Brain microvascular endothelial cell (primary cell): ENCODE results near the gene RPL19.

Experiments used
- DNase-seq: peaks from one replicate; pipeline ENCODE4 v3.0.0-alpha.2; 2020
- H3K27ac ChIP-seq: fragments of 250-450 bp; sonication (Bioruptor Pico); 2 replicates; pipeline ENCODE4 v1.5.1; 2020; ENCODE audit warnings: mild to moderate bottlenecking, moderate library complexity
- H3K27me3 ChIP-seq: fragments of 250-450 bp; sonication (Bioruptor Pico); replicated peaks from 2 replicates; pipeline ENCODE4 v1.5.1; 2020; ENCODE audit warnings: mild to moderate bottlenecking
- H3K36me3 ChIP-seq: fragments of 250-450 bp; sonication (Bioruptor Pico); replicated peaks from 2 replicates; pipeline ENCODE4 v1.5.1; 2020; ENCODE audit warnings: mild to moderate bottlenecking
- H3K4me3 ChIP-seq: 2 replicates; pipeline ENCODE4 v1.5.1; 2011; ENCODE audit warnings: low read depth, mild to moderate bottlenecking, control low read depth, low read length, moderate library complexity
- in situ Hi-C: cut with HindIII; loops from 2 replicates; pipeline ENCODE4 v1.10.0; 2017; ENCODE audit warnings: low sequenced_read_pairs, low pct_ligation_motif_present
- TF ChIP-seq, protein P1 (sequence below): IDR thresholded peaks from 2 replicates; pipeline ENCODE4 v1.5.1; 2011; ENCODE audit warnings: low read depth, mild to moderate bottlenecking, moderate library complexity, low read length, control low read depth, inconsistent platforms; ENCODE audit errors: missing control alignments

Gene RPL19

DNA sequence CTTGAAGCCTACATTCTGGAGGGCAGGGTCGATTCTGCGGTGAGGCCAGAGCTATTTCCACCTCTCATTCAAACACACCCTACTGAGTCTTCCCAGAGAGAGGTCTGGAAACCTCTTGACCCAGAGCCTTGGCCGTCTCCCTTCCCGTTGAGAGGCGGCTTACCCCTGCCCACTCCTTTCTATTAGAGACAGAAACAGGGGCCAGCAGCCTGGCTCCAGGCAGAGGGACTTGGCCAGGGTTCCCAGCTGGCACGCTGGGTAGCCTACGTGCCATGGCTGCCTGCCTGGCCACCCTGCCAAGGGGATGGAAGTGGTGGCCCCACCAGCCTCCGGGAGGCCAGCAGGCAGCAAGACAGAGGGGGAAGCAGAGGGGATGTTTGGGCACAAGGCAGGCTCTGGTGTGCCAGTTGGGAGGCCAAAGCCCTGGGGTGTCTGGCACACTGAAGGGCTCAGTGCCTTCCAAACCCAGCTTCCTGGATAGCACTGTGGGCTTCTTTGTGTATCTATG, 19.6 kb downstream of the RPL19 start:
- H3K36me3 ChIP-seq = no peaks in the 10 kb centered on the region
- DNase-seq = no peak
- TF ChIP-seq, protein P1, sequence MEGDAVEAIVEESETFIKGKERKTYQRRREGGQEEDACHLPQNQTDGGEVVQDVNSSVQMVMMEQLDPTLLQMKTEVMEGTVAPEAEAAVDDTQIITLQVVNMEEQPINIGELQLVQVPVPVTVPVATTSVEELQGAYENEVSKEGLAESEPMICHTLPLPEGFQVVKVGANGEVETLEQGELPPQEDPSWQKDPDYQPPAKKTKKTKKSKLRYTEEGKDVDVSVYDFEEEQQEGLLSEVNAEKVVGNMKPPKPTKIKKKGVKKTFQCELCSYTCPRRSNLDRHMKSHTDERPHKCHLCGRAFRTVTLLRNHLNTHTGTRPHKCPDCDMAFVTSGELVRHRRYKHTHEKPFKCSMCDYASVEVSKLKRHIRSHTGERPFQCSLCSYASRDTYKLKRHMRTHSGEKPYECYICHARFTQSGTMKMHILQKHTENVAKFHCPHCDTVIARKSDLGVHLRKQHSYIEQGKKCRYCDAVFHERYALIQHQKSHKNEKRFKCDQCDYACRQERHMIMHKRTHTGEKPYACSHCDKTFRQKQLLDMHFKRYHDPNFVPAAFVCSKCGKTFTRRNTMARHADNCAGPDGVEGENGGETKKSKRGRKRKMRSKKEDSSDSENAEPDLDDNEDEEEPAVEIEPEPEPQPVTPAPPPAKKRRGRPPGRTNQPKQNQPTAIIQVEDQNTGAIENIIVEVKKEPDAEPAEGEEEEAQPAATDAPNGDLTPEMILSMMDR = no peak
- H3K4me3 ChIP-seq = no peak overlapping the region
- in situ Hi-C loops = no loop called here
- H3K27me3 ChIP-seq = peaks cover 15% of the 10 kb centered on the region
- H3K27ac ChIP-seq = no peak overlapping the region

DNA sequence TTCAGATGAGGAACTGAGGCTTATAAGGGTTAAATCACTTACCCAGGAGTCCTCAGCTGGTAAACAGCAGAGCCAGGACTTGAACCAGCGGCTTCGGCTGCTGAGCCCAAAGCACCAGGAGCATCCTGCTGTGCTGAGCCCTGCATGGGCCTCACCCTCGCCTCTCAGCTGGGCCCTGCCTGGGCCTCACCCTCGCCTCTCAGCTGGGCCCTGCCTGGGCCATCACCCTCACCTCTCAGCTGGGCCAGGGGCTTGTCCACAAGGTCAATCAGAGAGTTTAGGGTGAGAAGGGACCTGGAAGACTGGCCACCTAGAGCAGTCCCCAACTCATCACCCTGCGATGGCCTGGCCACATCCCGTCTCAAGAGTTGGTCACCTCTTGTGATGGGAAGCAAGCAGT, 21.5 kb downstream of the RPL19 start:
- no peak overlapping the region for H3K27ac ChIP-seq
- in situ Hi-C loops = no loop called here
- no peak for DNase-seq
- no peak overlapping the region for H3K4me3 ChIP-seq
- H3K27me3 ChIP-seq = peaks cover 25% of the 10 kb centered on the region
- no peaks in the 10 kb centered on the region for H3K36me3 ChIP-seq
- TF ChIP-seq, protein P1 = no peak

DNA sequence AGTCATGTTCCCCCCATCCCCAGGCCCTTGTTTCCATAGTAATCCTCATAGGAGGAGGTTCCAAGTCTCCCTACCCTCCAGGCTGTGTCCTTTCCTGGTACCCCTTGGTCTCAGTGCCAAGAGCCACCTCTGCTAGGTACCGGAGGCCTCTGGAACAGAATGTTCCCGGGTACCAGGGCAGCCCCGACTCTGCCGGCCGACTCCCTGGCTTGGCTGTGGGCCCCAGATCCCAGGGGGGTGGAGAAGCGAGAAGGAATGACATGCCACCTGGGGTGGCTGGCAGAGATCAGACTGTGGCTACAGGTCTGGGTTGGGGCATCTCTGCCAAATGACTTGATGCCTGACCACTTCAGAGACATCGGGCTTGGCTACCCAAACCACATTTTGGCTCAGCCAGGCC, 22.1 kb downstream of the RPL19 start:
- peaks cover 25% of the 10 kb centered on the region for H3K27me3 ChIP-seq
- DNase-seq = no peak
- H3K4me3 ChIP-seq = no peak overlapping the region
- H3K27ac ChIP-seq = no peak overlapping the region
- TF ChIP-seq, protein P1 = no peak
- in situ Hi-C loops = no loop called here
- H3K36me3 ChIP-seq = no peaks in the 10 kb centered on the region

DNA sequence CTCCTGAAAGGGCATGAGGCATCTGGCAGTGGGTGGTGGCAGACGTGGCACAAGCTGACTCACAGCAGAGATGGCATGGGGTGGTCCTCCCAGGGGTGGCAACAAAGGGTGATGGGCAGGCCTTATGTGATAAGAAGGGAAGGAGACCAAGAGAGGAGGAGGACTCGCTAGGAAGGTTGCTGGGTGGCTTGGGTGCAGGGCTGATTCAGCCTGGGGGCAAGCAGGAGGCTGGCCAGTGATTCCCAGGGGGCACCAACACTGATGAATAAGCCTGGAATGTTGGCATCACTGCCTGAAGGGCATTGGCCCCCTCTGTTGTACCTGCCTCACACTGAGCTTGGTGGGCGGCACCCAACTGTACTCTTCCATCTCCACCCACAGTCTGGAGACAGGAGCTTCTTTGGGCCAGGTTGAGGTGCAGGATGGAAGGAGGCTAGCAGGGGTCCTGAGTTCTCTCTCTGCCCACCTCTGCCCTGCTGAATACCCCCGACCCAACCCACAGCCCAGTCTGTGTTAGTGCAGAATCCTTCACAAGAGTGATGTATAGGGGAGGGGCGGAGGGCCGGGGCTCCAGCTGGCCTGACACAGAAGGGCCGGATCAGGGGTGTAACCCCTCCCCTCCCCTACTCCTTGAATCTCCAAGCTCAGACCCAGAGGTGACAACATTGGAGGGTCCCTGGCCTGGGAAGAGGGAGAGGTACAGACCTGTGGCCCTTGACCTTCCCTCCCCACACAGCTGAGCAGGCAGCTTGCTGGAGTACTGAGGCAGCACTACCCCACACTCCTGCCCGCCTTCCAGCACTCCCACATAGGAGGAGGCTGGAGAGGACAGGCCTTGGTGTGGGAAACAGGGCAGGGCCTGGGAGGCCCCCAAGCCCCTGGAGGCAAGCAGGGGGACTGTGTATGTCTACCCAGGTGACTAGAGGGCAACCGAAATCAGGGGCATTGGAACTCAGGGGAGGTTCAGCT, 23.1 kb downstream of the RPL19 start:
- no peak overlapping the region for H3K4me3 ChIP-seq

DNA sequence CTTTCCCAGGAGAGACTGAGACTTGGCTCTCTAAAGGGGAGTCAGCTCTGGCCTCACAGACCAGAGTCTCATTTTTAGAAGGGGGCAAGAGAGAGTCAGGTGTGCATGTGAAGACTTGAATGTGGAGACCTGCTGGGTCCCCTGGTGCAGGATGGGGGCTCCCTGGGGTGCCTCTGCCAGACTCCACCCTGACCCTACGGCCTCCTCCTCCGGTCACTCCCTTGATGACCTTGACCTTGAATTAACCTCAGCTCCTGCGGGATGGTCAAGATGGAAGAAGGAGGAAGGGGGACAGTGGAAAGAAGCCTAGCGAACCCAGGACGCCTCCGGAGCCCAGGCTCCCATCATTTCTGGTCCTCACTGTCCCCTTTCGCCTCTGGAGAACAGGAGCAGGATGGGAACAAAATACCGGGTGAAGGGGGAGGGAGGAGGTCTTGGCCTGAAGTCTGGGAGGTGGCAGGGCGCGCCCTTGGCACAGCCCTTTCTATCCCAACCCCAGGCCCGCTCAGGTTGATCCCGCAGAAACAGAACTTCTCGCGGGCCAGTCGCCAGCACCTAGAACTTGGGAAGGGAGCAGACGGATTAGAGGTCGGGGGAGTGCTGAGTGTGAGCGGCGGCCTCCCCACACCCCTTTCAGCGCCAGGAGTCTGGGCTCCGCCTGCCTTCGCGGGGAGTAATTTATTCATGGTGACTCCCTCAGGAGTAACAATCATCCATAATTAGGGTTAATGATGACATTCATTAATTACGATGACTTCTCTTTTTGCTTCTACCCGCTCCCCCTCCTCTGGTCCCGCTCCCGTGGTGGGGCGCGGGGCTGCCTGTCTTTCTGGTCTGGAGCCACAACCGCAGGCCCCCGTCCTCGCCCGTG, 24.1 kb downstream of the RPL19 start:
- no peaks in the 10 kb centered on the region for H3K36me3 ChIP-seq
- no peak overlapping the region for H3K27ac ChIP-seq
- H3K4me3 ChIP-seq = no peak overlapping the region
- peaks cover 19% of the 10 kb centered on the region for H3K27me3 ChIP-seq
- in situ Hi-C loops = no loop called here
- DNase-seq = no peak
- TF ChIP-seq, protein P1 = no peak

More for the DNA sequence above, 23.1 kb downstream of the RPL19 start:
- H3K27me3 ChIP-seq = peaks cover 20% of the 10 kb centered on the region
- H3K27ac ChIP-seq = no peak overlapping the region
- TF ChIP-seq, protein P1 = no peak
- in situ Hi-C loops = no loop called here
- no peak for DNase-seq
- no peaks in the 10 kb centered on the region for H3K36me3 ChIP-seq
